Small intestine (tissue), 7 donors: ENCODE results near the gene NLGN4X. TPM values are rescaled to one million over a fixed set of nuclear protein-coding genes. Genes with fewer than 3 reads are reported as not detected.

Experiments
- DNase-seq, 2 donors: peaks; one replicate each; pipeline versions ENCODE4 v3.0.0 to v3.0.0-alpha.2; 2013
- FAIRE-seq: peaks from 2 replicates; lab custom pipeline; 2012; peaks lifted over from hg19 to GRCh38; lab: Jason Lieb, UNC
- H3K27ac ChIP-seq, 3 donors: one replicate each; pipeline ENCODE4 v1.5.1; 2013; ENCODE audit warnings: low read length in 2 of 3, mild to moderate bottlenecking in 2 of 3, control low read depth in 1 of 3, inconsistent platforms in 1 of 3, low read depth in 1 of 3, moderate library complexity in 1 of 3
- H3K27me3 ChIP-seq, 3 donors: one replicate each; pipeline ENCODE4 v1.6.1; 2013; ENCODE audit warnings: low read length in 3 of 3, inconsistent platforms in 1 of 3; ENCODE audit not compliant: control insufficient read depth in 3 of 3, insufficient read depth in 3 of 3
- H3K36me3 ChIP-seq, 3 donors: one replicate each; pipeline ENCODE4 v1.6.1; 2013; ENCODE audit warnings: low read length in 3 of 3, inconsistent platforms in 1 of 3, low read depth in 1 of 3, mild to moderate bottlenecking in 1 of 3, moderate library complexity in 1 of 3; ENCODE audit not compliant: control insufficient read depth in 3 of 3, insufficient read depth in 2 of 3
- H3K4me1 ChIP-seq, 3 donors: one replicate each; pipeline ENCODE4 v1.6.1; 2013; ENCODE audit warnings: low read length in 2 of 3, inconsistent platforms in 1 of 3, low read depth in 1 of 3, mild to moderate bottlenecking in 1 of 3, moderate library complexity in 1 of 3; ENCODE audit not compliant: control insufficient read depth in 3 of 3, insufficient read depth in 2 of 3
- H3K4me3 ChIP-seq, 3 donors: one replicate each; pipeline ENCODE4 v1.5.1; 2013; ENCODE audit warnings: low read length in 3 of 3, control low read depth in 1 of 3, inconsistent platforms in 1 of 3, low read depth in 1 of 3, mild to moderate bottlenecking in 1 of 3, moderate library complexity in 1 of 3
- H3K9me3 ChIP-seq, 2 donors: one replicate each; pipeline ENCODE4 v1.6.1; 2013; ENCODE audit warnings: low read depth in 1 of 2, low read length in 1 of 2; ENCODE audit not compliant: control insufficient read depth in 2 of 2, insufficient read depth in 1 of 2
- WGBS, 3 donors: extraction: QIAGEN DNeasy Blood & Tissue Kit; methylation state at CpG; one replicate each; pipeline ENCODE4 v1.1.7; 2013; 5-methylcytosine and 5-hydroxymethylcytosine counted together
- polyA plus RNA-seq, 4 donors: library from polyadenylated mRNA; stranded (reverse) in 3 of 4; unstranded in 1 of 4; fragments of 200-250 nt in 3 of 4; fragments of 120-200 nt in 1 of 4; gene quantifications; one replicate each; pipeline versions ENCODE4 v1.2.1 to v1.2.3, GENCODE V29; 2013
- donor health status: healthy with polysubstance abuse.
- donor health status: control.
- donor health status: control.
- donor health status: Bipolar disorder and iron deficiency.
- donor health status: healthy.

NLGN4X gene
- polyA plus RNA-seq, 4 donors = 0.27 to 4.7 (median 1.3) TPM; not detected in 1

- WGBS, 3 donors = 47 to 65% (median 57%) methylated on average over 3 of the region's 3 CpGs
- H3K4me1 ChIP-seq = no peaks in the 10 kb centered on the region
- H3K4me3 ChIP-seq = no peak overlapping the region
- DNase-seq (no peak), FAIRE-seq (no peak)
- no peaks in the 10 kb centered on the region for H3K27me3 ChIP-seq
- no peaks in the 10 kb centered on the region for H3K9me3 ChIP-seq
- no peaks in the 10 kb centered on the region for H3K36me3 ChIP-seq
- no peak overlapping the region for H3K27ac ChIP-seq
Observed at GRCh38 chrX:5870238-5870637, 358.4 kb downstream of the NLGN4X start.

GRCh38 chrX:5869786-5870185 lies 358.9 kb downstream of the NLGN4X start:
- no peak for FAIRE-seq
- H3K4me1 ChIP-seq = no peaks in the 10 kb centered on the region
- no peaks in the 10 kb centered on the region for H3K9me3 ChIP-seq
- DNase-seq = no peak
- H3K27me3 ChIP-seq = no peaks in the 10 kb centered on the region
- no peak overlapping the region for H3K4me3 ChIP-seq
- H3K36me3 ChIP-seq = no peaks in the 10 kb centered on the region
- WGBS, 3 donors = 78 to 90% (median 82%) methylated on average over 7 of the region's 7 CpGs
- no peak overlapping the region for H3K27ac ChIP-seq

DNA sequence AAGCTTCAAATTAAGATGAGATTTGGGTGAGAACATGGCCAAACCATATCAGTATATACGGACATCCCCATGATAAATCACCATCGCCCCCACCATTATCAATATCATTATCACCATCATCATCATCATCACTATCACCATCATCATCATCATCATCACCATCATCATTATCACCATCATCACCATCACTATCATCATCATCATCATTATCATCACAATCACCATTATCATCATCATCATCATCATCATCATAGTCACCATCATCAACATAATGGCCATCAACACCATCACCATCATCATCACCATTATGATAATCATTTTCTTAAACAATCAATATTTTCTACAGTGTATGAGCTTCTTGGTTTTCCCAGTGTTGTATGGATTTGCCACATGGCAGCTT lies 360.9 kb downstream of the NLGN4X start:
- Histone ChIP-seq H3K36me3 (no peaks in the 10 kb centered on the region), H3K4me1 (no peaks in the 10 kb centered on the region), H3K9me3 (no peaks in the 10 kb centered on the region), H3K27me3 (no peaks in the 10 kb centered on the region), H3K27ac (no peak overlapping the region), H3K4me3 (no peak overlapping the region)
- 90 to 92% (median 90%) methylated on average over 2 of the region's 2 CpGs for WGBS, 3 donors
- DNase-seq (no peak), FAIRE-seq (no peak)

DNA sequence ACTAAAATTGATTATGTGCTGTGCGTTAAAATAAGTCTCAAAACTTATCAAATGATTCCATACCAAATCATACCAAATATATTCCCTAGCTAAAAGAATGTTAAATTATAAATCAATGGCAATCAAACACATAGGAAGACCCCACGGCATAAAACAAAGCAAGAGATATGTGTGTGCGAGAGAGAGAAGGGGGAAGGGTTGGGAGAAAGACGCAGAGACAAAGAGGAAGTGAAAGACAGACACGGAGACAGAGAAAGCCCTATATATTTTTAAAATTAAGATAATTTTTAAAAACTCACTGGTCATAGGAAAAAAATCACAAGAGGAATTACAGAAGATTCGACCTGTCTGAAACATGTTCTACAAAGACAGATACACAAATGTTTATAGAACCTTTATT lies 371.4 kb downstream of the NLGN4X start:
- Histone ChIP-seq H3K4me3 (no peak overlapping the region), H3K27ac (no peak overlapping the region), H3K27me3 (no peaks in the 10 kb centered on the region), H3K9me3 (no peaks in the 10 kb centered on the region), H3K36me3 (no peaks in the 10 kb centered on the region), H3K4me1 (no peaks in the 10 kb centered on the region)
- DNase-seq = no peak
- no peak for FAIRE-seq
- WGBS, 3 donors = 52 to 64% (median 53%) methylated on average over 6 of the region's 6 CpGs

DNA sequence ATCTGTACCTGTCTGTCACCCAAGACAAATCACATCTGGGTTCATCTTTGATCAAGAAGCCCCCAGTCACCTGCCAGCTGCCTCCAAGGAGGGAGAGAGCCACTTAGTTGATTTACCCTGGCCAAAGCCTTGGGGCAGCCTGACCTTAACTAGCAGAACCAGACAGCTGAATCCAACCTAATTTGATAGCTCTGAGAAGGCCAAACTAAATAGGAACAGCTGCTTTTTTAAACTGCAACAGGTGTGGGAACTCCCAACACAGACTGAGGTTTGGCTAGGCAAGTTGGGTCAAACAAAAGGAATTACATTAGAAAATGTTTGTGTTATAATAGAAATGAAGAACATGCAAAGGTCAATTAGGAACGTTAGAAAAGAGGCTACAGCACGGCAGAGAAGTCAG lies 375.7 kb downstream of the NLGN4X start:
- 71 to 79% (median 75%) methylated on average over 2 of the region's 2 CpGs for WGBS, 3 donors
- DNase-seq = no peak
- FAIRE-seq = no peak
- no peaks in the 10 kb centered on the region for H3K27me3 ChIP-seq
- H3K36me3 ChIP-seq = no peaks in the 10 kb centered on the region
- H3K27ac ChIP-seq = no peak overlapping the region
- H3K9me3 ChIP-seq = no peaks in the 10 kb centered on the region
- no peaks in the 10 kb centered on the region for H3K4me1 ChIP-seq
- H3K4me3 ChIP-seq = no peak overlapping the region

DNA sequence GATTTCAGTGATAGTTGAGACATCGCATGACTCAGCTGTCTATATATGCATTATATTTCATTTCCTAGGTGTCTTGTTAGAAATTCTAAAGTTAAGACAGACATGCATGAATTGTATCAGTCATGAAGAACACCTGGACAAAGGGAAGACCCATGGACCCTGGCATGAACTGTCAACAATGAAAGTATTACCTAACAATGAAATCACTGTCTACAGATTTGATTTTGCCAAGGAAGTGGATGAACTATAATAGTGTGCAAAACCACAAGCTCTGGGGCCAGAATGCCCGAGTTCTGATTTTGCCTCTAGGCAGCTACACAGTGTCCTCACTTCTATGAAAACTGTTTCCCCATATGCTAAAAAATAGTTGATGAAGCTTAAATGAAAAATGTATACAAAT lies 386.1 kb downstream of the NLGN4X start:
- Histone ChIP-seq H3K9me3 (no peaks in the 10 kb centered on the region), H3K36me3 (no peaks in the 10 kb centered on the region), H3K27me3 (no peaks in the 10 kb centered on the region), H3K4me1 (no peaks in the 10 kb centered on the region), H3K4me3 (no peak overlapping the region), H3K27ac (no peak overlapping the region)
- no peak for DNase-seq
- WGBS, 3 donors = 70 to 82% (median 74%) methylated on average over 2 of the region's 2 CpGs
- FAIRE-seq = no peak
